ENCODE measurements around the gene CFAP65. TPM values are rescaled to one million over a fixed set of nuclear protein-coding genes. Genes with fewer than 3 reads are reported as not detected.

CFAP65 gene
- total RNA-seq, 1 donor from 2014 or later: not detected

DNA sequence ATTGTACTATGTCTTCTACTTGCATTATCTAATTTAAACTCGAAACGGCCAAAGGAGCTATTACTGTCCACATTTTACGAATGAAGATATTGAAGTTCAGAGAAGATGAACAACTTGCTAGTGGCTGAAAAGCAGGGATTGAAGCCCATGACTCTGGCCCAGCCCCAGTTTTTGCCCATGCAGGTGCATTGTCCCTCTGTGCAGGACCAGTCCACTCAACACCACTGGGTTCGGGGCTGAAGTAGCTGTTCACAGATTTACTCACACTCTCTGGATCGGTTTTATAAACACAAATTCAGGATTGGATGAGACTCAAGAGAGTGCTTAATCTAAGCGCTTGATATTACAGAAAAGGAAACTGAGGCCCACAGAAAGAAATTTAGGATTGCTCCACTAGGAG is 20.8 kb upstream of the CFAP65 start:
- TF ChIP-seq CTCF (IDR thresholded peaks at IDR 0.05): no peak
- TF ChIP-seq POLR2A (IDR thresholded peaks at IDR 0.05): no peak
- TF ChIP-seq POLR2AphosphoS5 (IDR thresholded peaks at IDR 0.05; ENCODE audit: insufficient read depth in 1 of 2, low read depth in 1 of 2): no peak
- intact Hi-C loops (cut with DNase I): loop anchor here (10.0 kb wide), 1 partner anchor 53 kb away; no protein-coding TSS in a partner anchor
- Histone ChIP-seq H3K4me3 (no peak overlapping the region), H3K4me1 (peaks cover 37% of the 10 kb centered on the region), H3K27ac (no peak overlapping the region), H3K27me3 (peaks cover 27% of the 10 kb centered on the region), H3K36me3 (no peaks in the 10 kb centered on the region), H3K9me3 (no peaks in the 10 kb centered on the region)
- DNase-seq (ENCODE audit: extremely low spot score in 2 of 2): no peak

DNA sequence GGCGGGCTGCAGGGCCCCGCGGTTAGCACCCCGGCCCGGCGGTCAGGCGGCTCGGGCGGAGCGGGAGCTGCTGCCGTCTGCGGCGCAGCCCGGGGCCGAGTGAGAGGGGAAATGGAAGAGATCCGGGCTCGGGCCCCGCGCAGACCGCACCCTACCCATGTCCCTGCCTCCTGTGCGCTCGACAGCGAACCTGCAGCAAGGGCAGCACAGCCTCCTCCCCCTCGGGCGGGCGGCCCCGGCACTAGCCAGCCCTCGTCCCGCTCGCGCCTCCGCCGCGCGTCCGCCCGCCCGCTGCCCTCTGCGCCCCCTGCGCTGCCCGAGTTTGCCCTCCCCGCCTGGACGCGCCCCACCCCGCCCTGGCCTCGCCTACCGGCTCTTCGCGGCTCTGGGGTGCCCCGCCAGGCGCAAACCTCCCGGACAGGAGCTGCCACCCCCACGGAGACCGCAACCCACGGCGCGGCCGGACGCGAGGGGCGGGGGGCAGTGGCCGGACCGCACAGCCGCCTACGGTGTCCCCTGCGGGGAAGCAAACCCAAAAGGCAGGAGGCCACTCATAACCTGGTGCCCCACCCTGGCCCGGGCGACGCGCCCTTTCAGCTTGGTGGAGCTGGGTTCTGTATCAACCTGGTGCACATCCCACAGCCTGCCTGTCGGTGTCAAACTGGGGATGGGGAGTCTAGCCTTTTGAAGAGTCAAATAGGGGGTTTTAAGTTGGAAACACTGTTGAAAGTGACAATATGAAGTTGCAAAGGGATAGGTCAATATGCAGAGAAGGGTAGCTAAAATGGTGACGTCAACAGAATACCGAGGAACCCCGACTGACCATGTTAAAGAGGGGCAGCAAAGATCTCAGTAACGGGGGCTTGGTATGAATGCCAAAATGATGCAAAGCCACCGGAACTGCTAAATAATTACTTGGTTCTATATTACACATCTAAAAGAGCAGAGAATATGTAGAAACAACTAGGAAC is 19.8 kb upstream of the CFAP65 start, which contains the start of gene IHH:
TSS of gene IHH (minus strand) at position 101 of the 971 bp plus-strand sequence. CDS start 454 bp downstream, outside the sequence.
- Histone ChIP-seq H3K36me3 (no peaks in the 10 kb centered on the region), H3K27ac (no peak within 1 kb of the TSS), H3K4me1 (peaks cover 37% of the 10 kb centered on the region), H3K4me3 (peak within 1 kb of the TSS; percentile 16 to 29), H3K9me3 (no peaks in the 10 kb centered on the region), H3K27me3 (peaks cover 27% of the 10 kb centered on the region)
- TF ChIP-seq CTCF (IDR thresholded peaks at IDR 0.05): no peak
- no peak for TF ChIP-seq POLR2A (IDR thresholded peaks at IDR 0.05)
- TF ChIP-seq POLR2AphosphoS5 (IDR thresholded peaks at IDR 0.05; ENCODE audit: insufficient read depth in 1 of 2, low read depth in 1 of 2): no peak
- DNase-seq (ENCODE audit: extremely low spot score in 2 of 2): no peak
- intact Hi-C loops (cut with DNase I): loop anchor here (10.0 kb wide), 1 partner anchor 54 kb away; no protein-coding TSS in a partner anchor

DNA sequence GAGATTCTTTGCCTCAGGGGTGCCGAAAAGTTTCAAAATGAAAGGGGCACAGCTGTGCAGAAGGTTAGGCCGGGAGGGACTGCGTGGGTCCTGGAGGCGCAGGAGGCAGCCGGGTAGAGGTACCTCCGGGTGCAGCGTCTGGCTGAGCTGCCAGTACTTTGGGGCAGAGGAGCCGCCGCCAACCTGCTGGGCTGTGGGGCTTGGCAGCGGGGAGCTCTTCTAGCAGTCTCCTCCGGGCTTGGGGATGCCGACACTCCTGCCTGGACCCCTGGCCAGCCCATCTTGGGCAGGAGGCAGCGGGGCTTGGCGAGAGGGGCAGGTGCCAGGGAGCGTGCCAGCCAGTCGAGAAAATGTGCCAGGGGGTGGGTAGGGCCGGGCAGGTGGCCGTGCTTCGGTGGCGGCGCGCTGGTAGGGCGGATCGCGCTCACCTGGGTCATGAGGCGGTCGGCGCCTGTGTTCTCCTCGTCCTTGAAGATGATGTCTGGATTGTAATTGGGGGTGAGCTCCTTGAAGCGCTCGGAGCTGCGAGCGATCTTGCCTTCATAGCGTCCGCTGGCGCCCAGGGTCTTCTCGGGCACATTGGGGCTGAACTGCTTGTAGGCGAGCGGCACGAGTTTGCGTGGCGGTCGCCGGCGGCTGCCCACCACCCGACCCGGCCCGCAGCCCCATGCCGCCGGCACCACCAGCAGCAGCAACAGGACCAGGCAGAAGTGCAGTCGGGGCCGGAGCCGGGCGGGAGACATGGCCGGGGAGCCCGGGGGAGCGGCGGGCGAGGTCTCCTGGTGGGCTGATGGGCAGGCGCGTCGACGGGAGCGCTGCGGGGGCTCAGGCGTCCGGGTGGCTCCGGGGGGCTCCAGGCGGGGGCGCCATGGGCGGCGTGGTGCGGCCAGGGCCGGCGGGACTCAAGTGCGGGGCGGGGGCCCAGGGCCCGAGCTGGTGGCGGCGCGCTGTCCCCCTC is 18.7 kb upstream of the CFAP65 start:
- H3K4me3 ChIP-seq: peak overlapping the region in 1 of 2 donors; percentile 29
- H3K9me3 ChIP-seq: no peaks in the 10 kb centered on the region
- no peak for TF ChIP-seq CTCF (IDR thresholded peaks at IDR 0.05)
- no peak for TF ChIP-seq POLR2AphosphoS5 (IDR thresholded peaks at IDR 0.05; ENCODE audit: insufficient read depth in 1 of 2, low read depth in 1 of 2)
- TF ChIP-seq POLR2A (IDR thresholded peaks at IDR 0.05): no peak
- peaks cover 37% of the 10 kb centered on the region for H3K4me1 ChIP-seq
- peaks cover 27% of the 10 kb centered on the region for H3K27me3 ChIP-seq
- no peaks in the 10 kb centered on the region for H3K36me3 ChIP-seq
- no peak overlapping the region for H3K27ac ChIP-seq
- intact Hi-C loops (cut with DNase I): loop anchor here (10.0 kb wide), 2 partner anchors 55 to 95 kb away; no protein-coding TSS in a partner anchor
- DNase-seq (ENCODE audit: extremely low spot score in 2 of 2): no peak

- TF ChIP-seq POLR2AphosphoS5 (IDR thresholded peaks at IDR 0.05; ENCODE audit: insufficient read depth in 1 of 2, low read depth in 1 of 2) (no peak), POLR2A (IDR thresholded peaks at IDR 0.05) (no peak), CTCF (IDR thresholded peaks at IDR 0.05) (no peak)
- Histone ChIP-seq H3K4me3 (peak overlapping the region in 1 of 2 donors; percentile 29), H3K27ac (no peak overlapping the region), H3K9me3 (no peaks in the 10 kb centered on the region), H3K4me1 (peaks cover 37% of the 10 kb centered on the region), H3K36me3 (no peaks in the 10 kb centered on the region), H3K27me3 (peaks cover 27% of the 10 kb centered on the region)
- DNase-seq (ENCODE audit: extremely low spot score in 2 of 2): no peak
- intact Hi-C loops (cut with DNase I): loop anchor here (10.0 kb wide), 1 partner anchor 95 kb away; no protein-coding TSS in a partner anchor
Measured at GRCh38 chr2:219059375-219059724, 18.0 kb upstream of the CFAP65 start.

Data from vagina (tissue), 2 donors.